HepG2 (cell line): Measurements from ENCODE around the gene DOCK11. TPM values are rescaled to one million over a fixed set of nuclear protein-coding genes. Genes with fewer than 3 reads are reported as not detected.
"Not testable (repeated sequence)": the region's sequence is repeated elsewhere in the genome, so short reads cannot be mapped to it uniquely, and the experiment has no call there.

ENCODE experiments used
- ATAC-seq: fragments of 200-7000 bp; cut with Tn5 transposase; 3 replicates; pipeline ENCODE4 v1.9.1; 2020; ENCODE audit warnings: mild to moderate bottlenecking, moderate library complexity
- BruUV-seq: library from RNA; stranded (reverse); fragments of 400-500 nt; replicated peaks from 2 replicates; lab custom pipeline; 2021; lab: Mats Ljungman, UMichigan
- CTCF ChIA-PET: fragments of 300-600 bp; formaldehyde crosslinking; extraction: SDS; loops from one replicate; lab custom pipeline; 2021; ENCODE audit warnings: low total read pairs, inconsistent platforms, low intra/inter-chr PET ratio; lab: Yijun Ruan, JAX
- POLR2A ChIA-PET: fragments of 350-600 bp; sonication (Branson Sonifier 250); formaldehyde crosslinking; loops from one replicate; lab custom pipeline; 2020; ENCODE audit warnings: antibody characterized with exemption, inconsistent platforms; lab: Yijun Ruan, JAX
- DNase-seq: peaks from one replicate; pipeline ENCODE4 v3.0.0-alpha.2; 2015; ENCODE audit warnings: low spot score
- FAIRE-seq: peaks from 3 replicates; lab custom pipeline; 2011; peaks lifted over from hg19 to GRCh38; lab: Jason Lieb, UNC
- H2AFZ ChIP-seq: one replicate; pipeline ENCODE4 v1.6.1; 2011; ENCODE audit warnings: low read length, inconsistent platforms
- H3K27ac ChIP-seq: fragments of 300-600 bp; 3 replicates; pipeline ENCODE4 v1.8.0; 2011; ENCODE audit warnings: mixed run types, mild to moderate bottlenecking, mixed read lengths, low read length, inconsistent platforms; ENCODE audit not compliant: insufficient read depth; ENCODE audit errors: extremely low read length
- H3K27me3 ChIP-seq, 2 experiments: fragments of 200-600 bp in 1 of 2; 2 replicates in 1 of 2; 3 replicates in 1 of 2; pipeline versions ENCODE4 v1.6.0 to v1.8.0; 2011; ENCODE audit warnings: low read length in 2 of 2, mild to moderate bottlenecking in 2 of 2, moderate library complexity in 2 of 2, inconsistent platforms in 1 of 2; ENCODE audit not compliant: insufficient read depth in 2 of 2, control insufficient read depth in 1 of 2
- H3K36me3 ChIP-seq, 2 experiments: fragments of 200-600 bp in 1 of 2; replicated peaks in 1 of 2; 2 replicates in 1 of 2; 3 replicates in 1 of 2; pipeline versions ENCODE4 v1.5.1 to v1.8.0; 2011; ENCODE audit warnings: low read length in 2 of 2, inconsistent platforms in 1 of 2; ENCODE audit not compliant: insufficient read depth in 2 of 2, control insufficient read depth in 1 of 2
- H3K4me1 ChIP-seq: 2 replicates; pipeline ENCODE4 v1.5.1; 2012; ENCODE audit warnings: low read length, inconsistent platforms; ENCODE audit not compliant: insufficient read depth
- H3K4me2 ChIP-seq: 2 replicates; pipeline ENCODE4 v1.6.0; 2011; ENCODE audit warnings: low read depth, low read length, inconsistent platforms
- H3K4me3 ChIP-seq, 3 experiments: fragments of 200-600 bp in 1 of 3; sonication (generic), shearing (Covaris generic) in 1 of 3; replicated peaks in 1 of 3; 2 replicates each; pipeline ENCODE4 v1.5.1; 2011 to 2016; ENCODE audit warnings: low read length in 3 of 3, inconsistent platforms in 2 of 3, low read depth in 2 of 3, mild to moderate bottlenecking in 2 of 3, control low read depth in 1 of 3, mixed read lengths in 1 of 3; ENCODE audit not compliant: insufficient read depth in 1 of 3
- H3K79me2 ChIP-seq: one replicate; pipeline ENCODE4 v1.6.1; 2011; ENCODE audit warnings: low read length, inconsistent platforms; ENCODE audit not compliant: insufficient read depth
- H3K9ac ChIP-seq: 2 replicates; pipeline ENCODE4 v1.6.0; 2011; ENCODE audit warnings: mild to moderate bottlenecking, low read depth, low read length, inconsistent platforms; ENCODE audit not compliant: insufficient read depth
- H3K9me3 ChIP-seq: 2 replicates; pipeline ENCODE4 v1.5.1; 2012; ENCODE audit warnings: mild to moderate bottlenecking, low read length
- H4K20me1 ChIP-seq: 2 replicates; pipeline ENCODE4 v1.6.0; 2011; ENCODE audit warnings: inconsistent platforms, mild to moderate bottlenecking, low read length, moderate library complexity; ENCODE audit not compliant: insufficient read depth
- CBFB ChIP-seq: sonication (generic); formaldehyde crosslinking; IDR thresholded peaks from 2 replicates; pipeline ENCODE4 v1.4.0; 2020; ENCODE audit warnings: missing genetic modification reagents
- NBN ChIP-seq: fragments of 450-650 bp; conservative IDR thresholded peaks from 2 replicates; pipeline ENCODE4 v1.6.1; 2017
- NFRKB ChIP-seq: fragments of 450-650 bp; IDR thresholded peaks from 2 replicates; pipeline ENCODE4 v1.6.1; 2017
- POLR2A ChIP-seq, 2 experiments: IDR thresholded peaks; 2 replicates each; pipeline ENCODE4 v1.6.1; 2011; ENCODE audit warnings: low read depth in 2 of 2, low read length in 2 of 2, mild to moderate bottlenecking in 1 of 2, moderate library complexity in 1 of 2; ENCODE audit not compliant: insufficient read depth in 1 of 2
- SMARCC2 ChIP-seq: fragments of 450-650 bp; IDR thresholded peaks from 2 replicates; pipeline ENCODE4 v1.6.1; 2017; ENCODE audit warnings: antibody characterized with exemption, mild to moderate bottlenecking
- TARDBP ChIP-seq: sonication (generic); formaldehyde crosslinking; IDR thresholded peaks from 2 replicates; pipeline ENCODE4 v1.8.0; 2022; ENCODE audit warnings: mild to moderate bottlenecking, missing genetic modification reagents
- ZFYVE20 ChIP-seq: sonication (generic); formaldehyde crosslinking; IDR thresholded peaks from 2 replicates; pipeline ENCODE4 v1.8.0; 2023; ENCODE audit warnings: low read depth, mild to moderate bottlenecking, moderate library complexity, missing genetic modification reagents, borderline replicate concordance
- ZKSCAN1 ChIP-seq: fragments of 150-350 bp; IDR thresholded peaks from 2 replicates; pipeline ENCODE4 v1.6.1; 2014; ENCODE audit warnings: low read length
- ZNF354B ChIP-seq: sonication (generic); formaldehyde crosslinking; IDR thresholded peaks from 2 replicates; pipeline ENCODE4 v1.8.0; 2022; ENCODE audit warnings: mild to moderate bottlenecking, missing genetic modification reagents
- WGBS: methylation state at CpG from one replicate; pipeline ENCODE4 v1.1.6; 2017; ENCODE audit warnings: low lambda C conversion rate; 5-methylcytosine and 5-hydroxymethylcytosine counted together
- in situ Hi-C: cut with HindIII; loops from 2 replicates; pipeline ENCODE4 v1.10.0; 2017; ENCODE audit warnings: low pct_unique_long_range_greater_than_20kb; ENCODE audit not compliant: extremely low pct_ligation_motif_present
- intact Hi-C: fragments of 100-400 bp; cut with micrococcal nuclease; formaldehyde crosslinking; loops from one replicate; pipeline ENCODE4 v1.10.0; 2022; ENCODE audit not compliant: unreplicated experiment
- polyA plus RNA-seq, 8 experiments: library from polyadenylated mRNA; depleted of rRNA in 3 of 8; stranded (reverse) in 7 of 8; unstranded in 1 of 8; fragments of >200 nt; fragmentation: Illumina TruSeq in 4 of 8; extraction: Trizol in 4 of 8; gene quantifications; 2 replicates each; pipeline versions ENCODE4 v1.2.1 to v1.2.3, GENCODE V29; 2011 to 2016; ENCODE audit warnings: low read depth in 4 of 8, missing spikeins in 1 of 8, mixed read lengths in 1 of 8; ENCODE audit not compliant: insufficient read depth in 1 of 8
- total RNA-seq, 5 experiments: library from RNA; depleted of rRNA; stranded (reverse); fragments of >200 nt; fragmentation: Illumina TruSeq; extraction: Trizol; gene quantifications; 2 replicates each; pipeline ENCODE4 v1.2.3, GENCODE V29; 2016; ENCODE audit warnings: low read depth in 1 of 5
- TF ChIP-seq, protein P1 (sequence below): sonication (generic); formaldehyde crosslinking; IDR thresholded peaks from 2 replicates; pipeline ENCODE4 v1.8.1; 2022; ENCODE audit warnings: low read depth, mild to moderate bottlenecking, missing genetic modification reagents
- TF ChIP-seq, protein P2 (sequence below): sonication (generic); formaldehyde crosslinking; IDR thresholded peaks from 2 replicates; pipeline ENCODE4 v1.4.0; 2020; ENCODE audit warnings: missing genetic modification reagents, mild to moderate bottlenecking, borderline replicate concordance
- TF ChIP-seq, protein P3 (sequence below), 2 experiments: fragments of 450-650 bp in 1 of 2; sonication (generic) in 1 of 2; formaldehyde crosslinking; IDR thresholded peaks; 2 replicates each; pipeline versions ENCODE4 v1.5.0 to v1.8.0; 2020 to 2022; ENCODE audit warnings: mild to moderate bottlenecking in 1 of 2, missing genetic modification reagents in 1 of 2

The DOCK11 gene
- total and polyA plus RNA-seq, 2 of the 13 experiments (the other 11 are each of a cell fraction or from before 2014, with no cell fraction given), result 0.02 to 0.12 TPM

DNA sequence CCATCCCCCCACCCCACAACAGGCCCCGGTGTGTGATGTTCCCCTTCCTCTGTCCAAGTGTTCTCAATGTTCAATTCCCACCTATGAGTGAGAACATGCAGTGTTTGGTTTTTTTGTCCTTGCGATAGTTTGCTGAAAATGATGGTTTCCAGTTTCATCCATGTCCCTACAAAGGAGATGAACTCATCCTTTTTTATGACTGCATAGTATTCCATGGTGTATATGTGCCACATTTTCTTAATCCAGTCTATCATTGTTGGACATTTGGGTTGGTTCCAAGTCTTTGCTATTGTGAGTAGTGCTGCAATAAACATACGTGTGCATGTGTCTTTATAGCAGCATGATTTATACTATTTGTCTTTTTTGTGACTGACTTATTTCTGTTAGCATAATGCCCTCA is 236.9 kb downstream of the DOCK11 start:
- H3K4me2 ChIP-seq, ATAC-seq, CTCF ChIA-PET, H2AFZ ChIP-seq, H3K4me3 ChIP-seq, BruUV-seq, H3K36me3 ChIP-seq, DNase-seq, H3K27me3 ChIP-seq, POLR2A ChIA-PET, H3K9ac ChIP-seq, H4K20me1 ChIP-seq, H3K27ac ChIP-seq, H3K9me3 ChIP-seq, in situ Hi-C loops, FAIRE-seq, intact Hi-C loops: not testable (repeated sequence)
- Histone ChIP-seq H3K4me1 (peaks cover 52% of the 10 kb centered on the region), H3K79me2 (peaks cover 72% of the 10 kb centered on the region)
- 91% methylated on average over 3 of the region's 3 CpGs for WGBS

DNA sequence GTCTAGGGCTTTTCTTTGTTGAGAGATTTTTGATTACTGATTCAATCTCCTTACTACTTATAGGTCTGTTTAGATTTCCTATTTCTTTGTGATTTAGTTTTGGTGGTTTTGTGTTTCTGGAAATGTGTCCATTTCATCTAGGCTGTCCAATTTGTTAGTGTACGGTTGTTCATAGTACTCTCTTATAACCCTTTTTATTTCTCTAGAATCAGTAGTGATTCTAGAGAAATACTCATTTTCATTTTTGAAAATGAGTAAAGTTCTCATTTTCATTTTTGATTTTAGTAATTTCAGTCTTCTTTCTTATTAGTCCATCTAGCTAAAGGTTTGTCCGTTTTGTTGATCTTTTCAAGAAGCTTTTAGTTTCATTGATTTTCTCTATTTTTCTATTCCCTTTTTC is 239.3 kb downstream of the DOCK11 start:
- ChIA-PET CTCF (no interaction called here), POLR2A (interaction anchor here (0.8 kb wide), 1 partner anchor 8 kb away, joined by 3 read pairs; no protein-coding TSS in a partner anchor)
- FAIRE-seq (no peak), ATAC-seq (no peak), DNase-seq (no peak)
- Histone ChIP-seq H4K20me1 (0 out of 2 replicates have a peak, but pooled peaks cover 3% of the 10 kb centered on the region), H3K27me3 (no peaks in the 10 kb centered on the region), H3K9me3 (no peaks in the 10 kb centered on the region), H3K4me3 (no peak overlapping the region), H3K9ac (no peak overlapping the region), H3K36me3 (no peaks in the 10 kb centered on the region), H3K27ac (no peak overlapping the region), H3K79me2 (peaks cover 65% of the 10 kb centered on the region), H3K4me2 (no peak overlapping the region), H3K4me1 (peaks cover 44% of the 10 kb centered on the region), H2AFZ (no peak overlapping the region)
- BruUV-seq, result no TSS peak
- WGBS, result 100% methylated on average over 2 of the region's 2 CpGs
- TF ChIP-seq ZNF354B (CRISPR knock-in tag), result no peak
- no peak for TF ChIP-seq CBFB
- TF ChIP-seq, protein P1, sequence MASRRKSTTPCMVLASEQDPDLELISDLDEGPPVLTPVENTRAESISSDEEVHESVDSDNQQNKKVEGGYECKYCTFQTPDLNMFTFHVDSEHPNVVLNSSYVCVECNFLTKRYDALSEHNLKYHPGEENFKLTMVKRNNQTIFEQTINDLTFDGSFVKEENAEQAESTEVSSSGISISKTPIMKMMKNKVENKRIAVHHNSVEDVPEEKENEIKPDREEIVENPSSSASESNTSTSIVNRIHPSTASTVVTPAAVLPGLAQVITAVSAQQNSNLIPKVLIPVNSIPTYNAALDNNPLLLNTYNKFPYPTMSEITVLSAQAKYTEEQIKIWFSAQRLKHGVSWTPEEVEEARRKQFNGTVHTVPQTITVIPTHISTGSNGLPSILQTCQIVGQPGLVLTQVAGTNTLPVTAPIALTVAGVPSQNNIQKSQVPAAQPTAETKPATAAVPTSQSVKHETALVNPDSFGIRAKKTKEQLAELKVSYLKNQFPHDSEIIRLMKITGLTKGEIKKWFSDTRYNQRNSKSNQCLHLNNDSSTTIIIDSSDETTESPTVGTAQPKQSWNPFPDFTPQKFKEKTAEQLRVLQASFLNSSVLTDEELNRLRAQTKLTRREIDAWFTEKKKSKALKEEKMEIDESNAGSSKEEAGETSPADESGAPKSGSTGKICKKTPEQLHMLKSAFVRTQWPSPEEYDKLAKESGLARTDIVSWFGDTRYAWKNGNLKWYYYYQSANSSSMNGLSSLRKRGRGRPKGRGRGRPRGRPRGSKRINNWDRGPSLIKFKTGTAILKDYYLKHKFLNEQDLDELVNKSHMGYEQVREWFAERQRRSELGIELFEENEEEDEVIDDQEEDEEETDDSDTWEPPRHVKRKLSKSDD (CRISPR knock-in tag), result no peak
- no peak for TF ChIP-seq ZKSCAN1
- TF ChIP-seq NBN, result no peak
- TF ChIP-seq ZFYVE20 (CRISPR knock-in tag), result no peak
- no peak for TF ChIP-seq TARDBP (CRISPR knock-in tag)
- no peak for TF ChIP-seq SMARCC2
- TF ChIP-seq, protein P2, sequence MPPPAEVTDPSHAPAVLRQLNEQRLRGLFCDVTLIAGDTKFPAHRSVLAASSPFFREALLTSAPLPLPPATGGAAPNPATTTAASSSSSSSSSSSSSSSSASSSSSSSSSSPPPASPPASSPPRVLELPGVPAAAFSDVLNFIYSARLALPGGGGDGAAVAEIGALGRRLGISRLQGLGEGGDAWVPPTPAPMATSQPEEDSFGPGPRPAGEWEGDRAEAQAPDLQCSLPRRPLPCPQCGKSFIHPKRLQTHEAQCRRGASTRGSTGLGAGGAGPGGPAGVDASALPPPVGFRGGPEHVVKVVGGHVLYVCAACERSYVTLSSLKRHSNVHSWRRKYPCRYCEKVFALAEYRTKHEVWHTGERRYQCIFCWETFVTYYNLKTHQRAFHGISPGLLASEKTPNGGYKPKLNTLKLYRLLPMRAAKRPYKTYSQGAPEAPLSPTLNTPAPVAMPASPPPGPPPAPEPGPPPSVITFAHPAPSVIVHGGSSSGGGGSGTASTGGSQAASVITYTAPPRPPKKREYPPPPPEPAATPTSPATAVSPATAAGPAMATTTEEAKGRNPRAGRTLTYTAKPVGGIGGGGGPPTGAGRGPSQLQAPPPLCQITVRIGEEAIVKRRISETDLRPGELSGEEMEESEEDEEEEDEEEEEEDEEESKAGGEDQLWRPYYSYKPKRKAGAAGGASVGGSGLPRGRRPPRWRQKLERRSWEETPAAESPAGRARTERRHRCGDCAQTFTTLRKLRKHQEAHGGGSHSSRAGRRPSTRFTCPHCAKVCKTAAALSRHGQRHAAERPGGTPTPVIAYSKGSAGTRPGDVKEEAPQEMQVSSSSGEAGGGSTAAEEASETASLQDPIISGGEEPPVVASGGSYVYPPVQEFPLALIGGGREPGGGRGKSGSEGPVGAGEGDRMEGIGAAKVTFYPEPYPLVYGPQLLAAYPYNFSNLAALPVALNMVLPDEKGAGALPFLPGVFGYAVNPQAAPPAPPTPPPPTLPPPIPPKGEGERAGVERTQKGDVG, result no peak
- no peak for TF ChIP-seq POLR2A (IDR thresholded peaks at IDR 0.05; ENCODE audit: insufficient read depth in 1 of 2, low read depth in 2 of 2, low read length in 2 of 2)
- no peak for TF ChIP-seq NFRKB
- TF ChIP-seq, protein P3, sequence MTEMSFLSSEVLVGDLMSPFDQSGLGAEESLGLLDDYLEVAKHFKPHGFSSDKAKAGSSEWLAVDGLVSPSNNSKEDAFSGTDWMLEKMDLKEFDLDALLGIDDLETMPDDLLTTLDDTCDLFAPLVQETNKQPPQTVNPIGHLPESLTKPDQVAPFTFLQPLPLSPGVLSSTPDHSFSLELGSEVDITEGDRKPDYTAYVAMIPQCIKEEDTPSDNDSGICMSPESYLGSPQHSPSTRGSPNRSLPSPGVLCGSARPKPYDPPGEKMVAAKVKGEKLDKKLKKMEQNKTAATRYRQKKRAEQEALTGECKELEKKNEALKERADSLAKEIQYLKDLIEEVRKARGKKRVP (CRISPR knock-in tag; IDR thresholded peaks at IDR 0.05), result no peak
- in situ Hi-C loops, result no loop called here
- intact Hi-C loops, result no loop called here
